Eye (tissue), 1 donor: ENCODE results near the gene WDR18.
A peak's percentile ranks its signal among the peaks of the same experiment; 100 is the strongest.
"Not testable (repeated sequence)": the region's sequence is repeated elsewhere in the genome, so short reads cannot be mapped to it uniquely, and the experiment has no call there.

Source experiments
- DNase-seq: peaks from one replicate; pipeline ENCODE4 v3.0.0-alpha.2; 2015

WDR18 gene

GRCh38 chr19:950352-951066 lies 33.6 kb upstream of the WDR18 start:
- no peak for DNase-seq

GRCh38 chr19:952049-952679 lies 32.0 kb upstream of the WDR18 start:
- DNase-seq = no peak

GRCh38 chr19:952680-953444 lies 31.3 kb upstream of the WDR18 start:
- no peak for DNase-seq

- DNase-seq = peak; percentile 69
Observed at GRCh38 chr19:953445-954271, 30.5 kb upstream of the WDR18 start.

GRCh38 chr19:954272-954671 lies 29.9 kb upstream of the WDR18 start:
- no peak for DNase-seq

- DNase-seq = peak; percentile 77
Observed at GRCh38 chr19:954672-955494, 29.3 kb upstream of the WDR18 start.

- peak; percentile 82 for DNase-seq
Observed at GRCh38 chr19:955803-956765, 28.1 kb upstream of the WDR18 start.

- DNase-seq = peak; percentile 96
Observed at GRCh38 chr19:956766-957440, 27.2 kb upstream of the WDR18 start.

- DNase-seq = not testable (repeated sequence)
Observed at GRCh38 chr19:957578-957977, 26.6 kb upstream of the WDR18 start.

- no peak for DNase-seq
Observed at GRCh38 chr19:958967-959855, 24.9 kb upstream of the WDR18 start.

- no peak for DNase-seq
Observed at GRCh38 chr19:960020-960419, 24.1 kb upstream of the WDR18 start.

GRCh38 chr19:960601-960938 lies 23.6 kb upstream of the WDR18 start:
- DNase-seq = no peak

- no peak for DNase-seq
Observed at GRCh38 chr19:961866-962620, 22.1 kb upstream of the WDR18 start.

GRCh38 chr19:962683-963400 lies 21.3 kb upstream of the WDR18 start:
- DNase-seq = no peak

GRCh38 chr19:963486-963951 lies 20.6 kb upstream of the WDR18 start:
- no peak for DNase-seq

GRCh38 chr19:964116-964520 lies 20.0 kb upstream of the WDR18 start:
- no peak for DNase-seq
